Measurements from ENCODE around the gene ITPRID1.

Gene ITPRID1

GRCh38 chr7:31512166-31512565 lies 1.7 kb upstream of the ITPRID1 start:
- ChIA-PET CTCF (interaction anchor here (0.6 kb wide), 2 partner anchors 20 to 929 kb away, joined by 3 read pairs; no protein-coding TSS in a partner anchor), POLR2A (no interaction called here)
- Histone ChIP-seq H3K9me3 (ENCODE audit: control insufficient read depth, insufficient read depth, low read depth, low read length) (no peaks in the 10 kb centered on the region), H3K4me1 (ENCODE audit: control insufficient read depth, insufficient read depth, low read length) (no peaks in the 10 kb centered on the region), H3K27ac (ENCODE audit: extremely low read depth, low read depth, low read length) (no peak overlapping the region), H3K4me3 (ENCODE audit: low read depth, low read length) (no peak overlapping the region), H3K36me3 (ENCODE audit: control insufficient read depth in 2 of 2, insufficient read depth in 1 of 2, low read length in 2 of 2) (no peaks in the 10 kb centered on the region)
- TF ChIP-seq ZNF280C (tag by site-specific recombination; IDR thresholded peaks at IDR 0.05): no peak
- TF ChIP-seq OSR2 (tag by site-specific recombination; IDR thresholded peaks at IDR 0.05): no peak
- TF ChIP-seq ZNF223 (tag by site-specific recombination; IDR thresholded peaks at IDR 0.05): no peak
- no peak for TF ChIP-seq ZNF555 (tag by site-specific recombination; conservative IDR thresholded peaks at IDR 0.05)
- no peak for TF ChIP-seq ZBTB1 (tag by site-specific recombination; IDR thresholded peaks at IDR 0.05)
- TF ChIP-seq ZNF510 (tag by site-specific recombination; IDR thresholded peaks at IDR 0.05; ENCODE audit: insufficient replicate concordance): no peak
- no peak for TF ChIP-seq ZNF768 (tag by site-specific recombination; IDR thresholded peaks at IDR 0.05)

- Histone ChIP-seq H3K27ac (ENCODE audit: extremely low read depth, low read depth, low read length) (no peak overlapping the region), H3K36me3 (ENCODE audit: control insufficient read depth in 2 of 2, insufficient read depth in 1 of 2, low read length in 2 of 2) (no peaks in the 10 kb centered on the region), H3K4me1 (ENCODE audit: control insufficient read depth, insufficient read depth, low read length) (no peaks in the 10 kb centered on the region), H3K4me3 (ENCODE audit: low read depth, low read length) (no peak overlapping the region), H3K9me3 (ENCODE audit: control insufficient read depth, insufficient read depth, low read depth, low read length) (no peaks in the 10 kb centered on the region)
- TF ChIP-seq ZNF707 (tag by site-specific recombination; IDR thresholded peaks at IDR 0.05) (no peak), ZNF175 (tag by site-specific recombination; IDR thresholded peaks at IDR 0.05) (no peak), ZNF433 (tag by site-specific recombination; IDR thresholded peaks at IDR 0.05; ENCODE audit: low read depth) (no peak), ZNF600 (tag by site-specific recombination; IDR thresholded peaks at IDR 0.05) (no peak), ZNF629 (tag by site-specific recombination; IDR thresholded peaks at IDR 0.05) (no peak), ZNF324 (tag by site-specific recombination; IDR thresholded peaks at IDR 0.05) (no peak), ZBTB8A (tag by site-specific recombination; IDR thresholded peaks at IDR 0.05) (no peak), ZNF785 (tag by site-specific recombination; IDR thresholded peaks at IDR 0.05) (no peak), ZBTB20 (tag by site-specific recombination; IDR thresholded peaks at IDR 0.05) (no peak), KLF1 (tag by site-specific recombination; IDR thresholded peaks at IDR 0.05) (no peak), ZNF248 (tag by site-specific recombination; IDR thresholded peaks at IDR 0.05) (no peak), ZNF112 (tag by site-specific recombination; IDR thresholded peaks at IDR 0.05) (no peak), ZNF274 (IDR thresholded peaks at IDR 0.05; ENCODE audit: low read length) (no peak), ZNF274 (tag by site-specific recombination; IDR thresholded peaks at IDR 0.05; ENCODE audit: borderline replicate concordance) (no peak), OVOL3 (tag by site-specific recombination; IDR thresholded peaks at IDR 0.05) (no peak)
- TF ChIP-seq, protein P1, sequence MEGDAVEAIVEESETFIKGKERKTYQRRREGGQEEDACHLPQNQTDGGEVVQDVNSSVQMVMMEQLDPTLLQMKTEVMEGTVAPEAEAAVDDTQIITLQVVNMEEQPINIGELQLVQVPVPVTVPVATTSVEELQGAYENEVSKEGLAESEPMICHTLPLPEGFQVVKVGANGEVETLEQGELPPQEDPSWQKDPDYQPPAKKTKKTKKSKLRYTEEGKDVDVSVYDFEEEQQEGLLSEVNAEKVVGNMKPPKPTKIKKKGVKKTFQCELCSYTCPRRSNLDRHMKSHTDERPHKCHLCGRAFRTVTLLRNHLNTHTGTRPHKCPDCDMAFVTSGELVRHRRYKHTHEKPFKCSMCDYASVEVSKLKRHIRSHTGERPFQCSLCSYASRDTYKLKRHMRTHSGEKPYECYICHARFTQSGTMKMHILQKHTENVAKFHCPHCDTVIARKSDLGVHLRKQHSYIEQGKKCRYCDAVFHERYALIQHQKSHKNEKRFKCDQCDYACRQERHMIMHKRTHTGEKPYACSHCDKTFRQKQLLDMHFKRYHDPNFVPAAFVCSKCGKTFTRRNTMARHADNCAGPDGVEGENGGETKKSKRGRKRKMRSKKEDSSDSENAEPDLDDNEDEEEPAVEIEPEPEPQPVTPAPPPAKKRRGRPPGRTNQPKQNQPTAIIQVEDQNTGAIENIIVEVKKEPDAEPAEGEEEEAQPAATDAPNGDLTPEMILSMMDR (tag by site-specific recombination; IDR thresholded peaks at IDR 0.05): no peak
- TF ChIP-seq, protein P2, sequence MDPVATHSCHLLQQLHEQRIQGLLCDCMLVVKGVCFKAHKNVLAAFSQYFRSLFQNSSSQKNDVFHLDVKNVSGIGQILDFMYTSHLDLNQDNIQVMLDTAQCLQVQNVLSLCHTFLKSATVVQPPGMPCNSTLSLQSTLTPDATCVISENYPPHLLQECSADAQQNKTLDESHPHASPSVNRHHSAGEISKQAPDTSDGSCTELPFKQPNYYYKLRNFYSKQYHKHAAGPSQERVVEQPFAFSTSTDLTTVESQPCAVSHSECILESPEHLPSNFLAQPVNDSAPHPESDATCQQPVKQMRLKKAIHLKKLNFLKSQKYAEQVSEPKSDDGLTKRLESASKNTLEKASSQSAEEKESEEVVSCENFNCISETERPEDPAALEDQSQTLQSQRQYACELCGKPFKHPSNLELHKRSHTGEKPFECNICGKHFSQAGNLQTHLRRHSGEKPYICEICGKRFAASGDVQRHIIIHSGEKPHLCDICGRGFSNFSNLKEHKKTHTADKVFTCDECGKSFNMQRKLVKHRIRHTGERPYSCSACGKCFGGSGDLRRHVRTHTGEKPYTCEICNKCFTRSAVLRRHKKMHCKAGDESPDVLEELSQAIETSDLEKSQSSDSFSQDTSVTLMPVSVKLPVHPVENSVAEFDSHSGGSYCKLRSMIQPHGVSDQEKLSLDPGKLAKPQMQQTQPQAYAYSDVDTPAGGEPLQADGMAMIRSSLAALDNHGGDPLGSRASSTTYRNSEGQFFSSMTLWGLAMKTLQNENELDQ (tag by site-specific recombination; IDR thresholded peaks at IDR 0.05; ENCODE audit: low read depth): no peak
- POLR2A ChIA-PET: no interaction called here
- CTCF ChIA-PET: interaction anchor here (0.6 kb wide), 1 partner anchor 21 kb away, joined by 3 read pairs; no protein-coding TSS in a partner anchor
Observed at GRCh38 chr7:31516680-31517502, 3.0 kb downstream of the ITPRID1 start.

Measured in HEK293 (cell line).